GM12864 (cell line): Measurements from ENCODE around the gene NCEH1.
A peak's percentile ranks its signal among the peaks of the same experiment; 100 is the strongest.

Source experiments
- DNase-seq: peaks from one replicate; pipeline ENCODE4 v3.0.0-alpha.2; 2011; ENCODE audit warnings: low read depth
- H3K4me3 ChIP-seq: 2 replicates; pipeline ENCODE4 v1.5.1; 2011; ENCODE audit warnings: mild to moderate bottlenecking, low read depth, low read length, control low read depth
- TF ChIP-seq, protein P1 (sequence below): IDR thresholded peaks from 2 replicates; pipeline ENCODE4 v1.5.1; 2011; ENCODE audit warnings: low read depth, mild to moderate bottlenecking, moderate library complexity, low read length, control low read depth, inconsistent platforms; ENCODE audit errors: missing control alignments

NCEH1 gene

DNA sequence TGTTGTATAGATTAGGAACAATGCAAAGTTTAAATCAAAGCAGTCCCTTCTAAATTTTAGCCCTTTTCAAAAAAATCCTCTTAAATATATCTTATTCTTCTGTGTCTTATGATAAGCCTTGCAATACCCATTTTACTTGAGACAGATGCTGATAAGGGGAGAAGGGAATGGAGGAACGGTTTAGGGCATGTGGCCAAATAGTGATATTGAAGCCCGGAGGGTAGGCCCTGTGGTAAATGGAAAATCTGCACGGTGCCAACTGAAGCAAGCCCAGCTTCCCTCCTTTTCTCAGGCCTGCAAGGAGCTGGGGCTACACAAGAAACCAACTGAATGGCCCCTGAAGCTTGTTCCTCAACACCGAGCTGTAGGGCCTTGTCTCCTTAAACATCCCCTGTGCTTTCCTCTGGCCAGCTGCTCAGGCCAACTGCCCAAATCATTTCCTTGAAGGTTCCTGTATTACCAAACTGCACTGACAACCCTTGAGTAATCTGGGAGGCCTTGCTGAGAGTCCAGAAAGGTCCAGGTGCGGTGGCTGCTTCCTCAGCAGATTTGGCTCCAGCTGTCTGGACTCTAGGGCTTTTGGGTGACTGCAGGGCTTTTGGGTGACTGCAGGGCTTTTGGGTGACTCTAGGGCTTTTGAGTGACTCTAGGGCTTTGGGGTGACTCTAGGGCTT, 67.2 kb downstream of the NCEH1 start:
- no peak overlapping the region for H3K4me3 ChIP-seq
- TF ChIP-seq, protein P1, sequence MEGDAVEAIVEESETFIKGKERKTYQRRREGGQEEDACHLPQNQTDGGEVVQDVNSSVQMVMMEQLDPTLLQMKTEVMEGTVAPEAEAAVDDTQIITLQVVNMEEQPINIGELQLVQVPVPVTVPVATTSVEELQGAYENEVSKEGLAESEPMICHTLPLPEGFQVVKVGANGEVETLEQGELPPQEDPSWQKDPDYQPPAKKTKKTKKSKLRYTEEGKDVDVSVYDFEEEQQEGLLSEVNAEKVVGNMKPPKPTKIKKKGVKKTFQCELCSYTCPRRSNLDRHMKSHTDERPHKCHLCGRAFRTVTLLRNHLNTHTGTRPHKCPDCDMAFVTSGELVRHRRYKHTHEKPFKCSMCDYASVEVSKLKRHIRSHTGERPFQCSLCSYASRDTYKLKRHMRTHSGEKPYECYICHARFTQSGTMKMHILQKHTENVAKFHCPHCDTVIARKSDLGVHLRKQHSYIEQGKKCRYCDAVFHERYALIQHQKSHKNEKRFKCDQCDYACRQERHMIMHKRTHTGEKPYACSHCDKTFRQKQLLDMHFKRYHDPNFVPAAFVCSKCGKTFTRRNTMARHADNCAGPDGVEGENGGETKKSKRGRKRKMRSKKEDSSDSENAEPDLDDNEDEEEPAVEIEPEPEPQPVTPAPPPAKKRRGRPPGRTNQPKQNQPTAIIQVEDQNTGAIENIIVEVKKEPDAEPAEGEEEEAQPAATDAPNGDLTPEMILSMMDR: no peak
- no peak for DNase-seq

DNA sequence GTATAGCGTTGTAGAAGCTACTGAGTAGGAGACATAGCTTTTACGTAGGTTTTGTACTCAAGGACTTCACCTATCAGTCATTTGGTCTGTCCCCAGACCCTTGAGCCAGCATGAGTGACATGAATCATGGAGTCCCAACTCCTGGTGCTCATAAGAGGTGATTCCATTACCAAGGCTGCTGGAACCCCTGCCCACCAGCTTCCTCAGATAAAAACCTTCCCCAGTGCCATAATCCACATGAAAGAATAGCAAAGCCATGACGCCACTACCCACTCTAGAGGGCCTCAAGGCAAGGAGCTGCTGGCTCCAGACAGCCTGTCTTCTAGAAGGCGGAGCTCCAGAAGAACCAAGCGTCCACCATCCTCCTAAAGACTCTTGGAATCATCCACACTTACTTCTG, 69.6 kb downstream of the NCEH1 start:
- TF ChIP-seq, protein P1: no peak
- DNase-seq: no peak
- H3K4me3 ChIP-seq: no peak overlapping the region

DNA sequence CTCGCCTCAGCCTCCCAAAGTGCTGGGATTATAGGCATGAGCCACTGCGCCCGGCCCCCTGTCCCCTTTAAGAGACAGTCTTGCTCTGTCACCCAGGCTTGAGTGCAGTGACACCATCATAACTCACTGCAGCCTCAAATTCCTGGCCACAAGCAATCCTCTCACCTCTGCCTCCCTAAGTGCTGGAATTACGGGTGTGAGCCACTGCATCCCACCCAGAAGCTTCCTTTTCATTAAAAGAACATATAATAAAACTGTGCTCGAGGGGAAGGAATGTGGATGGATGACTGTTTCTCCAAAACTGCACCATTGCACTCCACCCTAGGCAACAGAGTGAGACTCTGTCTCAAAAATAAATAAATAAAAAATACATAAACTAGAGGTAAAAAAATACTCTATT, 70.1 kb downstream of the NCEH1 start:
- no peak overlapping the region for H3K4me3 ChIP-seq
- no peak for DNase-seq
- TF ChIP-seq, protein P1: no peak

DNA sequence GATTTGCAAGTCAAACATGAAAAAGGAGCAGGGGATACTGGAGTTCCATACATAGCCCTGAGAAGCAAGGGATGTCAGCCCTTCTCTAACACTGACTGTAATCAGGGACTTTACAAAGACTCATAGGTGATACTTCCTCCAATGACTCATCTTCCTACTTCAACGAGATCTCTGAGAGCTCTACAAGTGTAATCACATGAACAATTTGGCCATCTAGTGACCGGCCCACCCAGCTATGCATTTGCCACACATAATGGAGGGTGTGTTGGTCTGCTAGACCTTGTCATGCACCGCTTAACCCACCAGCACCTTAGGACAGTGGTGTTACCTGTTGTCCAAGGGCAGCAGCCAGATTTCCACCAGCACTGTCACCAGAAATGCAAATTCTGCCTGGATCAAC, 75.3 kb downstream of the NCEH1 start:
- no peak overlapping the region for H3K4me3 ChIP-seq
- peak; percentile 13 for DNase-seq
- TF ChIP-seq, protein P1: no peak

DNA sequence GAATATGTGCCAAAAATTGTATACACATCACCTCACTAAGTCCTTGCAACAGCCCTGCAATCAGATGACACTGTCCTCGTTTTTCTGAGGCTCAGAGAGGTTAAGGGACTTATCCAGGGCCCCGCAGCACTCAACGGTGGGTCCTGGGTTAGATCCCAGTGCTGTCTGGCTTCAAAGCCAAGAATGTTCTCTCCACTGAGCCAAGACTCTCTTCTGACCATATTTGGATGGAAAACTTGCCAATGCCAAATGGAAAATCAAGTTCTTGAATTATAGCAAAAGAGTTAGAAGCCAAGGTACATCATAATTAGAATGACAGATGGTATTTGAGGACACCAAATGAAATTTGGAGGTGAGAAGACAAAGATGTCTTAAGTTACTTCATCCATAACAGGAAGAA, 75.9 kb downstream of the NCEH1 start:
- DNase-seq: no peak
- H3K4me3 ChIP-seq: no peak overlapping the region
- TF ChIP-seq, protein P1: no peak

DNA sequence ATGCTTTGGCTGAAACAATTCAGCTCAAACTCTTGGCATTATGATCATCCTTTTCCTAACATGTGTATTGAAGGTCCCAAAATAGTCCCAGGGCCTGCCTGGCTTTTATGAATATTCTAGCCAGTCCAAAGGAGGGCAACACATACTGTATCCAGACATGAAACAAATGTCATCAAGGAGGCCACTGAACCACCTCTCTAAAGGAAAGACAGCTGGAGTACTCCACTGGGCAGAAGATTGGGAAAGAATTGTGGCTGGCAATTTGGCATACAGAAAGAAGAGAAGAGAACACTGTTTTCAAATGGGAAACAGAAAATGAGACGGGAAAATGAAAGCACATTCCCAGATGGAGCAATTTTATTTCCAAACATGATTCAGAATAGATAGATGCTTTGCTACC, 80.6 kb downstream of the NCEH1 start:
- DNase-seq: no peak
- no peak overlapping the region for H3K4me3 ChIP-seq
- TF ChIP-seq, protein P1: no peak

DNA sequence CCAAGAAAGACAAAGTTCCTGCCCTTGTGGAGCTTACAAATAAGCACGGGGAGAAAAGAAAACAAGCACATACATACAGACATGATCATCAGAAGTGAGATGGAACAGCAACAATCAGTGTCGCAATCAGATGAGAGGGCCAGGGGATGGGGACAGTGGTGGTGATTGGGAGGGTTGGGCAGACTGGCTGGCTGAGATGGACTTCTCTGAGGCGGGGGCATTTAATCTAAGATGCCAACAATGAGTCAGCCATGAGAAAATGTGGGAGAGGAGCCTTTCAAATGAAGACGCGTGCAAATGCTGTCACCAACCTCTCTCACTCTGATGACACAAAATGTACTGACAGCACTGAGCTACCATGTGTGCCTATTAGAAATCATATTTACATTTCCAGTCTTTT, 81.4 kb downstream of the NCEH1 start:
- TF ChIP-seq, protein P1: no peak
- H3K4me3 ChIP-seq: no peak overlapping the region
- DNase-seq: no peak
